Measurements from ENCODE around the gene TXNL4A. TPM values are rescaled to one million over a fixed set of nuclear protein-coding genes. Genes with fewer than 3 reads are reported as not detected.

The TXNL4A gene
- total and polyA plus RNA-seq, 4 donors, result 18.0 to 86.2 (median 32.8) TPM

DNA sequence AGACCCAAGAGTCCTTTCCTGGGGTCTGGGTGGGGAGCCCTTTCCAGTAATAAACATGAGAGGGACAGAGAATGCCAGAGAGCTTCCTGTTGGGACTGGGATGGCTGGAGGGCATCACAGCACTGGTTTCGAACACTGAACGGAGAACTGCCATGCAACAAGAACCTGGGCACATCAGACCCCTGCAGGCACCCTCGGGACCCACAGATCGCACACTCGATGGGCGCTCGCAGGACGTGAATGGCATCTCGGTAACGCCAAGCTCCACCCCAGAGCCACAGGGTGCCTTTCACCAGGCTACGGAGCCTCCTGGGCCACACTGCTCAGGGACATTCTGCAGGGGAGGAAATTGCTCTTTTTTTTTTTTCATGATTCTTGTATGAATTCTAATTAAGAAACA is 62.1 kb downstream of the TXNL4A start (continued):
- TF ChIP-seq, protein P1, sequence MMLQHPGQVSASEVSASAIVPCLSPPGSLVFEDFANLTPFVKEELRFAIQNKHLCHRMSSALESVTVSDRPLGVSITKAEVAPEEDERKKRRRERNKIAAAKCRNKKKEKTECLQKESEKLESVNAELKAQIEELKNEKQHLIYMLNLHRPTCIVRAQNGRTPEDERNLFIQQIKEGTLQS (IDR thresholded peaks at IDR 0.05), result no peak
- TF ChIP-seq RXRA (IDR thresholded peaks at IDR 0.05), result no peak
- no peak for TF ChIP-seq HNF4A (conservative IDR thresholded peaks at IDR 0.05)
- no peak for TF ChIP-seq EGR1 (IDR thresholded peaks at IDR 0.05; ENCODE audit: low read depth in 2 of 2)
- no peak for TF ChIP-seq TAF1 (conservative IDR thresholded peaks at IDR 0.05)
- no peak for TF ChIP-seq JUND (IDR thresholded peaks at IDR 0.05)
- TF ChIP-seq GABPA (IDR thresholded peaks at IDR 0.05 in 1 of 2, conservative IDR thresholded peaks at IDR 0.05 in 1 of 2), result no peak

DNA sequence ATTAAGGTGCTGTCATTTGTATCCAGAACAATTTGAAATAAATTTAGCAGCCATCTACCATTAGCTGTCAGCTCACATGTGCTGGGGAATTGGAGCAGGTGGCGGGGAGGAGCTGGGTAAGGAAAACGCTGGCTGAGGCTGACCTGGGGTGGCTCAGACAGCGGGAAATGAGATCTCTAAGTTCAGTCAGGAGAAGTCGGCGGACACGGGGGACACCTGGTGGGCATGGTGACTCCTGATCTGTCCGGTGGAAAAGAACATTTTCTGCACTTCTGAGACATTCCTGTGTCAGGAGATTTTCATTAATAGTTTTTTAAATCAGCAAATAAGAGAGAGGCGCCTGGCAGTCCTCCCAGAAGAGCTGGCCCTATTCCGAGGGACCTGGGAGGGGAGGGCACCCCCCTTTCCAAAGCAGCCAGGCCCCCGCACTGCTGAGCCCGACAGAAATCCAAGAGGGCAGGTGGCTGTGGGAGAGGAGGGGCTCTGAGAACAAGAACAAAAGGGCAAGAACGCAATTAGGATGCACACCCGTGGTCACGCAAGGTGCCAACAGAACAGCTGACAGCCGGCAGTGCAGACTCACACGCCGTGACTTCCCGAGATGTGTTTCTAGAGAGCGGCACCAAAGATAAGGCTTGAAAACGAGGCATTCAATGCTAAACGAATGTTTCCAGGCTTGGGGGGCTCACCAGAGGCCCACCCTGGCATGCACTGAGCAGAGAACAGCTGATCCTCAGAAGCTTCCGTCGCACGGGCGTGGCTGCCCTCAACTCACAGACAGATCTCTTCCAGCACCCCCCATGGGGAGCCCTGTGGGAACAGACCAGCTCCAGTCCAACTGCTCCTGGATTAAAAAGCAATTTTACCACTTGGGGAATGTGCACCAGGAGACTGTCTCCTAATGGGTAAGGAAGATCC is 63.3 kb downstream of the TXNL4A start:
- H3K27me3 ChIP-seq (ENCODE audit: control insufficient read depth in 4 of 4, insufficient read depth in 4 of 4, low read length in 3 of 4), result no peaks in the 10 kb centered on the region
- H3K9me3 ChIP-seq (ENCODE audit: control insufficient read depth in 4 of 4, low read length in 3 of 4), result peaks cover 0 to 3% (median under 1%) of the 10 kb centered on the region in 4 donors
- peaks cover 0 to 49% (median 37%) of the 10 kb centered on the region in 4 donors for H3K36me3 ChIP-seq (ENCODE audit: control insufficient read depth in 4 of 4, insufficient read depth in 3 of 4, low read depth in 1 of 4, low read length in 3 of 4)
- H3K4me3 ChIP-seq (ENCODE audit: low read depth in 1 of 3, low read length in 3 of 3), result no peak overlapping the region
- 82% methylated on average over 25 of the region's 25 CpGs for WGBS
- no peak overlapping the region for H3K27ac ChIP-seq (ENCODE audit: low read depth in 1 of 2, low read length in 2 of 2)
- peaks cover 0 to 8% (median 2%) of the 10 kb centered on the region in 4 donors for H3K4me1 ChIP-seq (ENCODE audit: control insufficient read depth in 4 of 4, insufficient read depth in 4 of 4, low read length in 3 of 4)
- DNase-seq (ENCODE audit: low spot score), result peak; percentile 29
- no peak overlapping the region for H3K9ac ChIP-seq (ENCODE audit: low read depth in 1 of 2, low read length in 2 of 2)
- TF ChIP-seq RXRA (IDR thresholded peaks at IDR 0.05) (no peak), EGR1 (IDR thresholded peaks at IDR 0.05; ENCODE audit: low read depth in 2 of 2) (no peak), NR2F2 (IDR thresholded peaks at IDR 0.05) (no peak)
- TF ChIP-seq, protein P2, sequence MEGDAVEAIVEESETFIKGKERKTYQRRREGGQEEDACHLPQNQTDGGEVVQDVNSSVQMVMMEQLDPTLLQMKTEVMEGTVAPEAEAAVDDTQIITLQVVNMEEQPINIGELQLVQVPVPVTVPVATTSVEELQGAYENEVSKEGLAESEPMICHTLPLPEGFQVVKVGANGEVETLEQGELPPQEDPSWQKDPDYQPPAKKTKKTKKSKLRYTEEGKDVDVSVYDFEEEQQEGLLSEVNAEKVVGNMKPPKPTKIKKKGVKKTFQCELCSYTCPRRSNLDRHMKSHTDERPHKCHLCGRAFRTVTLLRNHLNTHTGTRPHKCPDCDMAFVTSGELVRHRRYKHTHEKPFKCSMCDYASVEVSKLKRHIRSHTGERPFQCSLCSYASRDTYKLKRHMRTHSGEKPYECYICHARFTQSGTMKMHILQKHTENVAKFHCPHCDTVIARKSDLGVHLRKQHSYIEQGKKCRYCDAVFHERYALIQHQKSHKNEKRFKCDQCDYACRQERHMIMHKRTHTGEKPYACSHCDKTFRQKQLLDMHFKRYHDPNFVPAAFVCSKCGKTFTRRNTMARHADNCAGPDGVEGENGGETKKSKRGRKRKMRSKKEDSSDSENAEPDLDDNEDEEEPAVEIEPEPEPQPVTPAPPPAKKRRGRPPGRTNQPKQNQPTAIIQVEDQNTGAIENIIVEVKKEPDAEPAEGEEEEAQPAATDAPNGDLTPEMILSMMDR (IDR thresholded peaks at IDR 0.05; ENCODE audit: low read depth, low read length, missing input control), result no peak
- TF ChIP-seq, protein P3, sequence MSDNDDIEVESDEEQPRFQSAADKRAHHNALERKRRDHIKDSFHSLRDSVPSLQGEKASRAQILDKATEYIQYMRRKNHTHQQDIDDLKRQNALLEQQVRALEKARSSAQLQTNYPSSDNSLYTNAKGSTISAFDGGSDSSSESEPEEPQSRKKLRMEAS (IDR thresholded peaks at IDR 0.05), result no peak
- TF ChIP-seq, protein P4, sequence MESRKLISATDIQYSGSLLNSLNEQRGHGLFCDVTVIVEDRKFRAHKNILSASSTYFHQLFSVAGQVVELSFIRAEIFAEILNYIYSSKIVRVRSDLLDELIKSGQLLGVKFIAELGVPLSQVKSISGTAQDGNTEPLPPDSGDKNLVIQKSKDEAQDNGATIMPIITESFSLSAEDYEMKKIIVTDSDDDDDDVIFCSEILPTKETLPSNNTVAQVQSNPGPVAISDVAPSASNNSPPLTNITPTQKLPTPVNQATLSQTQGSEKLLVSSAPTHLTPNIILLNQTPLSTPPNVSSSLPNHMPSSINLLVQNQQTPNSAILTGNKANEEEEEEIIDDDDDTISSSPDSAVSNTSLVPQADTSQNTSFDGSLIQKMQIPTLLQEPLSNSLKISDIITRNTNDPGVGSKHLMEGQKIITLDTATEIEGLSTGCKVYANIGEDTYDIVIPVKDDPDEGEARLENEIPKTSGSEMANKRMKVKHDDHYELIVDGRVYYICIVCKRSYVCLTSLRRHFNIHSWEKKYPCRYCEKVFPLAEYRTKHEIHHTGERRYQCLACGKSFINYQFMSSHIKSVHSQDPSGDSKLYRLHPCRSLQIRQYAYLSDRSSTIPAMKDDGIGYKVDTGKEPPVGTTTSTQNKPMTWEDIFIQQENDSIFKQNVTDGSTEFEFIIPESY (IDR thresholded peaks at IDR 0.05), result no peak

DNA sequence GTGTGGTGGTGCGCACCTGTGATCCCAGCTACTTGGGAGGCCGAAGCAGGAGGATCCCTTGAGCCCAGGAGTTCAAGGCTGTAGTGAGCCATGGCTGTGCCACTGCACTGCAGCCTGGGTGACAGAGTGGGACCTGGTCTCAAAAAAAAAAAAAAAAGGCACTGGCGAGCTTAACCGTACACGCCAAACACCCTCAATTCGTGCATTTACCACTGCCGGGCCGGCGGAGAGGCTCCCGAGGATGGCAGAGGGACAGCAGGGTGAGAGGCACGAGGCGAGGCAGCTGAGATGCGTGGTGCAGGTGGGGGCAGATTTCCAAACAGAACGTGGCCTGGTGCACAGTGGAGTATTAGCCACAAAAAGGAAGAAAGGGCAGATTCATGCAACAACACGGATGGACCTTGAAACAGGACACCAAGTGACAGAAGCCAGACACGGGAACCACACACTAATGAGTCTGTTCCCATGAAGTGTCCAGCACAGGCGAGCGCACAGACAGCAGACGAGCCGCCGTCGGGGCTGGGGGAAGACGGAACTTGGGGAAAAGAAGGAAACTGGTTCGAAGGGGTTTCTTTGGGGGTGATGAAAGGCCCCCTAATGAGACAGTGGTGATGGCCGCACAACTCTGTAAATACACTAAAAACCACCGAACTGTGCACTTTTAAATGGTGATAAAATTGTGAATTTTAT is 64.3 kb downstream of the TXNL4A start:
- H3K27me3 ChIP-seq (ENCODE audit: control insufficient read depth in 4 of 4, insufficient read depth in 4 of 4, low read length in 3 of 4), result no peaks in the 10 kb centered on the region
- no peak overlapping the region for H3K9ac ChIP-seq (ENCODE audit: low read depth in 1 of 2, low read length in 2 of 2)
- DNase-seq (ENCODE audit: low spot score), result peak; percentile 3
- H3K27ac ChIP-seq (ENCODE audit: low read depth in 1 of 2, low read length in 2 of 2), result no peak overlapping the region
- 97% methylated on average over 26 of the region's 26 CpGs for WGBS
- peaks cover 2 to 43% (median 30%) of the 10 kb centered on the region in 4 donors for H3K36me3 ChIP-seq (ENCODE audit: control insufficient read depth in 4 of 4, insufficient read depth in 3 of 4, low read depth in 1 of 4, low read length in 3 of 4)
- H3K9me3 ChIP-seq (ENCODE audit: control insufficient read depth in 4 of 4, low read length in 3 of 4), result no peaks in the 10 kb centered on the region
- H3K4me3 ChIP-seq (ENCODE audit: low read depth in 1 of 3, low read length in 3 of 3), result no peak overlapping the region
- peaks cover 0 to 8% (median 2%) of the 10 kb centered on the region in 4 donors for H3K4me1 ChIP-seq (ENCODE audit: control insufficient read depth in 4 of 4, insufficient read depth in 4 of 4, low read length in 3 of 4)
- TF ChIP-seq, protein P3 (IDR thresholded peaks at IDR 0.05), result no peak
- TF ChIP-seq NR2F2 (IDR thresholded peaks at IDR 0.05) (no peak), RXRA (IDR thresholded peaks at IDR 0.05) (no peak)
- TF ChIP-seq, protein P4 (IDR thresholded peaks at IDR 0.05), result no peak
- TF ChIP-seq, protein P2 (IDR thresholded peaks at IDR 0.05; ENCODE audit: low read depth, low read length, missing input control), result no peak
- TF ChIP-seq, protein P5, sequence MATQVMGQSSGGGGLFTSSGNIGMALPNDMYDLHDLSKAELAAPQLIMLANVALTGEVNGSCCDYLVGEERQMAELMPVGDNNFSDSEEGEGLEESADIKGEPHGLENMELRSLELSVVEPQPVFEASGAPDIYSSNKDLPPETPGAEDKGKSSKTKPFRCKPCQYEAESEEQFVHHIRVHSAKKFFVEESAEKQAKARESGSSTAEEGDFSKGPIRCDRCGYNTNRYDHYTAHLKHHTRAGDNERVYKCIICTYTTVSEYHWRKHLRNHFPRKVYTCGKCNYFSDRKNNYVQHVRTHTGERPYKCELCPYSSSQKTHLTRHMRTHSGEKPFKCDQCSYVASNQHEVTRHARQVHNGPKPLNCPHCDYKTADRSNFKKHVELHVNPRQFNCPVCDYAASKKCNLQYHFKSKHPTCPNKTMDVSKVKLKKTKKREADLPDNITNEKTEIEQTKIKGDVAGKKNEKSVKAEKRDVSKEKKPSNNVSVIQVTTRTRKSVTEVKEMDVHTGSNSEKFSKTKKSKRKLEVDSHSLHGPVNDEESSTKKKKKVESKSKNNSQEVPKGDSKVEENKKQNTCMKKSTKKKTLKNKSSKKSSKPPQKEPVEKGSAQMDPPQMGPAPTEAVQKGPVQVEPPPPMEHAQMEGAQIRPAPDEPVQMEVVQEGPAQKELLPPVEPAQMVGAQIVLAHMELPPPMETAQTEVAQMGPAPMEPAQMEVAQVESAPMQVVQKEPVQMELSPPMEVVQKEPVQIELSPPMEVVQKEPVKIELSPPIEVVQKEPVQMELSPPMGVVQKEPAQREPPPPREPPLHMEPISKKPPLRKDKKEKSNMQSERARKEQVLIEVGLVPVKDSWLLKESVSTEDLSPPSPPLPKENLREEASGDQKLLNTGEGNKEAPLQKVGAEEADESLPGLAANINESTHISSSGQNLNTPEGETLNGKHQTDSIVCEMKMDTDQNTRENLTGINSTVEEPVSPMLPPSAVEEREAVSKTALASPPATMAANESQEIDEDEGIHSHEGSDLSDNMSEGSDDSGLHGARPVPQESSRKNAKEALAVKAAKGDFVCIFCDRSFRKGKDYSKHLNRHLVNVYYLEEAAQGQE (IDR thresholded peaks at IDR 0.05), result no peak

Measured in liver (tissue), 9 donors.